Mammary epithelial cell (primary cell): ENCODE results near the gene SLC22A2.

Source experiments
- CTCF ChIP-seq, 2 donors: IDR thresholded peaks in 1 of 2; conservative IDR thresholded peaks in 1 of 2; 2 replicates each; pipeline ENCODE4 v1.5.1; 2011 to 2012; ENCODE audit warnings: inconsistent platforms in 2 of 2, low read length in 2 of 2, mild to moderate bottlenecking in 2 of 2, control low read depth in 1 of 2, low read depth in 1 of 2; ENCODE audit not compliant: insufficient read depth in 1 of 2; ENCODE audit errors: extremely low read depth in 1 of 2
- EZH2 ChIP-seq: IDR thresholded peaks from 2 replicates; pipeline ENCODE4 v1.6.1; 2012; ENCODE audit warnings: low read length, inconsistent platforms, borderline replicate concordance

DNA sequence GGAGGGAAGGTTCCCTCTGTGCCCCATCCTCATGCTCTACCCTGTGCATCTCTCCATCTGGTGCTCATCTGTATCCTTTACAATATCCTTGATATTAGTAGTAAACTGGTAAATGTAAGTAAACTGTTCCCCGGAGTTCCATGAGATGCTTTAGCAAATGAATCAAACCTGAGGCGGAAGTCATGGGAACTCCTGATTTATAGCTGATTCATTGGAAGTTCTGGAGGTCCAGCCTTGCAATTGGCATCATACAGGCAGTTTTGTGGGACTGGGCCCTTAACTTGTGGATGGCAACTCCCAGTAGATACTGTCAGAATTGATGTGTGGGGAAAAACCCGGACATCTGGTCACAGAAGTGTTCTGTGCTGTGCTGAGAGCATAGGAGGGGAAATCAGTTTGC is 11.2 kb upstream of the SLC22A2 start:
- TF ChIP-seq EZH2 (no peak), CTCF (conservative IDR thresholded peaks at IDR 0.05 in 1 of 2, IDR thresholded peaks at IDR 0.05 in 1 of 2; ENCODE audit: extremely low read depth in 1 of 2, insufficient read depth in 1 of 2, low read depth in 1 of 2, low read length in 2 of 2) (no peak)
